Measurements from ENCODE around the gene FNIP2.

Gene FNIP2

GRCh38 chr4:158845311-158846041, 76.7 kb downstream of the FNIP2 start:
- no peak for DNase-seq

- DNase-seq, result no peak
Measured at GRCh38 chr4:158847535-158847934, 78.7 kb downstream of the FNIP2 start.

GRCh38 chr4:158849681-158850080, 80.9 kb downstream of the FNIP2 start:
- no peak for DNase-seq

GRCh38 chr4:158850371-158850770, 81.5 kb downstream of the FNIP2 start:
- no peak for DNase-seq

GRCh38 chr4:158850800-158851644, 82.2 kb downstream of the FNIP2 start:
- DNase-seq, result no peak

DNA sequence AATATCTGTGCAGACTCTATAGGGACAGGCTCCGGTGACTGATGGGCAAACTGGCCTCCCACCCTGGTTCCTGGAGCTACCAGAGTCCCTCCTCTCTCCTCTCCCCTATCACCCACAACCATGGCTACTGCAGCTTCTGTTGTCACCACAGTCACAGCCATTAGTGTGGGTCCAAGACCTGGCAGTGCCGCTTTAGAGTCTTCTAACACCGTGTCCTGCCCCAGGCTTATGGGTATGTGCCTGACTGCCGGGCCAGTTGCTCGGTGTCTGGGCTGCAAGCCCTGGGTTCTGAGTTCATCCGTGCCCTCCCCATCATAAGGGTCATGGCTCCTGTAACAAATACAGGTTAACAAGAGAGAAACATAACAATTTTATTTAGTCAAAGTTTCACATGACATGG, 85.4 kb downstream of the FNIP2 start:
- no peak for DNase-seq

GRCh38 chr4:158856852-158857251, 88.0 kb downstream of the FNIP2 start:
- DNase-seq, result peak; percentile 8

DNA sequence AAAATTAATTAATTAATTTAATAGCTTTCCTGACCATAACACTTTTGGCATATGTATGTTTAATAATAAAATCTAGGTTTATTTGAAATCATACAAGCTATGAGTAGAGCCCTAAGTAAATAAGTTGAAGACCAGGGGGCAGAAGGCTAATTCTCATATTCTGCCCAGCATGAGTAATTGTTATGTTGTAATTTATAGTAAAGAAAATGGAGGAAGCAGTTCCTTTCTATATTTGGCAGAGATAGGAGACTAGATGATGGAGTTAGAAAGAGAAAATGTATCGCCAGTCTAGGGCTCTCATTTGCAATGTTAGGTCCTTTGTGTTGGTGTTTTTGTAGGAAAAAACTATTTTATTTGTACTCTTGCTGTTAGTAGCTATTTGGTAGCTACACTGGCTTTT, 89.1 kb downstream of the FNIP2 start:
- DNase-seq, result no peak

DNA sequence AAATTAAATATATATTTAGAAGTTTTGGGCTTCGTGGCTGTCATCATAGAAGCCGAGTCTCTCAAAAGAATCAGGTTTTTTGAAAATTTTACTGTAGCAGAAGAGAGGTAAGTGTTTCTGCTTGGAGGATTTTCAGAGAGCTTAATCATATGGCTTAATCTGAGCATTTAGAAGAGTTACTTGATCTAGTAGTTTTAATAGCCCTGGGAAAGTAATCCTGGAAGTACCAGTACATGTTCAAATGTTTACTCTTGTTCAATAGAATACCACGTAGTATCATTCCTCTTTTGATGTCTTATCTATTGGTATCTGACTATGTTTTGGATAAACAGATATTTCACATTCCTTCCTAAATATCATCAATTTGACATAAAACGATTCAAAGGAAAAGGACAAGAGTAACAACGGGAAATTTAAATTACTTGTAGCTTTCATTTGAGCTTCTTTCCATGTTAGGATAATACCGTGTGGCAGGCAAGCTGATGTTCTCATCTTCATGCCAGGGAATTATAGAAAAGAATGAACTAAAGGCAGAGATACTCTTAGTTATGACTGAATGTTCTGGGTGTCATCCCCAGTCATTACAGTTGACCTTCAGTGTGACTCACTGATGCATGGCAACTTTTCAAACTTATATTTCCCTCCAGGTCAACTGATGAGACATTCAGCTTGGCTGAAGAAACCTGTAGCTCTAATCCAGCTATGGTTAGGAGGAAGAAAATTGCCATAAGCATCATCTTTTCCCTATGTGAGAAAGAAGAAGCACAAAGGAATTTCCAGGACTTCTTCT, 89.8 kb downstream of the FNIP2 start:
- DNase-seq, result no peak

- DNase-seq, result no peak
Measured at GRCh38 chr4:158859661-158860060, 90.8 kb downstream of the FNIP2 start.

- DNase-seq, result no peak
Measured at GRCh38 chr4:158860856-158861255, 92.0 kb downstream of the FNIP2 start.

DNA sequence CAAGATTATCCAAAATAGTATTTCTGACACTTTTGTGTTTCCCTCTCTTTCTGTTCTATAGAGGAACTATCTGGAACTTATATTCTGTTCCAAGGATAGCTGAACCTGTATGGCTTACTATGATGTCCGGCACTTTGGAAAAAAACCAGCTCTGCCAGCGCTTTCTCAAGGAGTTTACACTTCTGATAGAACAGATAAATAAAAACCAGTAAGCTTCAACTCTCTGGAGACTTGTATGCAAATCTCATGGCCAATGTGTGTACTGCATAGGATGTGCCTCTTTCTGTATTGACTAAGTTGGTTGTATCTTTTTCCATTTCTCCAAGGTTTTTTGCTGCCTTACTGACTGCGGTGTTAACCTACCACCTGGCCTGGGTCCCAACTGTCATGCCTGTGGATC, 92.5 kb downstream of the FNIP2 start:
- DNase-seq, result no peak

- DNase-seq, result no peak
Measured at GRCh38 chr4:158861766-158862165, 92.9 kb downstream of the FNIP2 start.

DNA sequence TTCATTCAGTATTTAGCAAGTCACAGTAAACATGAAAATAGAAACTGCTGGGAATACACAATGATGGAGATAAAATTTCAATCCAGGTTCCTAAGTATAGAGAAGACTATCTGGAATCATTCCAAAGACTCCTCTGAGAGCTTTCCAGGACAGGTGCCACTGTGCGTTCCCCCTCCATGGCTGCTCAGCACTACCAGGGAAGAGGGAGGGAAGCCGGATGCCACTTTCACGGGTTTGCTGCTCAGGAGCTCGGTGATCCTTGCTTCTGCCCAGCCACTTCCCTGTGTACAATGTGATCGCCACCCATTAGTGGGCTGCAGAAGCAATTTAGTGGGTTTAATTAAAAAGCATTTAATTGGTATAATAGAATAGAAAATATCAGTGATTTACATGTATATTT, 94.5 kb downstream of the FNIP2 start:
- no peak for DNase-seq

DNA sequence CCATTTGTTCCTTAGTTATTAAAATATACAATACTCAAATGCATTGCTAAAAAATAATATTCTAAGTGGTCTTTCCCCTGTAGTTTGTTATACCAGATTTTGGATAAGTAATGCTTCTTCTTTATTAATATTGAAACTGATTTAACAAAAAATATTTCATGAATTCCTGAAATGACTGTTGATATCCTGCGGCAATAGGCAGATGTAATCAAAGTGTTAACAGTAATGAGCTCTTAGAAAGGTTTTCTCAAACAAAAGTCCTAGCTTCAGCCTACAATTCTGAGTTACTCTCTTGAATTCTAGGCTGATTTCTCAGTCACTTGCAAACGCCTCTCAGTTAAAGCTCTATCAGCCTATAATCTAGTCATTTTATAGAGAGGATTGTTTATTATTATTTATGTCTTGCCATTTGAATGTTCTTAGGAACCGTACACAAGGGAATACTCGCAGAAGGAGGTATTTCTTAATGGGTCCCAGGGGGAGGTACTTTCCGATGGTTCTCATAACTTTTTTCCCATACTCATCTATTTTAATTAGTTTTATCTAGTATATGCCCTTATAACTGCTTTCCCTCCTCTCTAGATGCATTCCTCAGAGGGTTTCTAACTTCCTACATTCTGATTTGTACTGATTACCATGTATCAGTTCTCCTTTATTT, 96.8 kb downstream of the FNIP2 start:
- no peak for DNase-seq

- DNase-seq, result no peak
Measured at GRCh38 chr4:158869001-158869400, 100.2 kb downstream of the FNIP2 start.

GRCh38 chr4:158869761-158870160, 100.9 kb downstream of the FNIP2 start:
- DNase-seq, result no peak

DNA sequence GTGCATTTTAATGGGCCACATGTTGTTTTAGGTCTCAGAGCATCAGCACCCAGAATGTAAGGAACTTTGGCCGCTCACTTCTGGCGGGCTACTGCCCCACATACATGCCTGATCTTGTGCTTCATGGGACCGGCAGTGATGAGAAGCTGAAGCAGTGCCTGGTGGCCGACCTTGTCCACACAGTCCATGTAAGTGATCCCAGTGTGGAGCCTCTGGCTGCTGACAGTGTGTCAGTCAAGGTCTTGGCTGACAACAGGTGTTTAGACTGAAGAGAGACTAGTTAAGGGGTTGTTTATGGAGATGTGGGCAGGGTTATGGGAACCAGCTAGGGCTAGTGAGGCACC, 101.4 kb downstream of the FNIP2 start:
- no peak for DNase-seq

DNA sequence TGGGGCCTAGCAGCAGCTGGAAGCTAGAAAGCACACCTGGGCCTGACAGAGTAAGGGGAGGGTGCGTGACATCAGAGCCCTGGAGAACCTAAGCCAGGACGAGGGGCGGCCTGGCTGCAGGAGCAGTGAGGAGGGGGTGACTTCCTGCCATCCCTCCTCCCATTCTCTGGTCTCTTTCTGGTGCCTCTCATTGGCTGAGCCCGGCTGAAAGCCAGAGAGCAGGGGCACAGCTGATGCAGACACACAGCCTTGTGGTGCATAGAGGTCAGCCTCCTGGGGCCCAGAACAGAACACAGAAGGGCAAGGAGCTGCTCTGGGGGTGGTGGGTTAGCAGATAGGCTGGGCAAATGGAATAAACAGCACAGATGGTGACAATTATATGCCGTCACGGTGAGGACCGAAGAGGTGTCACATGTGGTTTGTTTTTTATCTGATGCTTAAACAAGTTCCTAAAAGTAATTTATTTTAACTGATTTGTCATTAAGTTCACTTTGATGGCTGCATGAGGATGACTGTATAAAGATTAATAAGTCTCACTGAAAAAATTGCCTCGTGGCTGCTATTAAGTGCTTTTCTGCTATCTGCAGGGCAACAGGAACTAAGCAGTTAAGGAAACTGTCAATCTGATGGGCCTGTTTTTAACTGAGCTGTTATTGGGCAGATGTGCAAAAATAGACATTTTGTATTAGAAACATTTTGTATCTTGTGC, 102.0 kb downstream of the FNIP2 start:
- peak; percentile 19 for DNase-seq

GRCh38 chr4:158871335-158871724, 102.5 kb downstream of the FNIP2 start:
- DNase-seq, result no peak

DNA sequence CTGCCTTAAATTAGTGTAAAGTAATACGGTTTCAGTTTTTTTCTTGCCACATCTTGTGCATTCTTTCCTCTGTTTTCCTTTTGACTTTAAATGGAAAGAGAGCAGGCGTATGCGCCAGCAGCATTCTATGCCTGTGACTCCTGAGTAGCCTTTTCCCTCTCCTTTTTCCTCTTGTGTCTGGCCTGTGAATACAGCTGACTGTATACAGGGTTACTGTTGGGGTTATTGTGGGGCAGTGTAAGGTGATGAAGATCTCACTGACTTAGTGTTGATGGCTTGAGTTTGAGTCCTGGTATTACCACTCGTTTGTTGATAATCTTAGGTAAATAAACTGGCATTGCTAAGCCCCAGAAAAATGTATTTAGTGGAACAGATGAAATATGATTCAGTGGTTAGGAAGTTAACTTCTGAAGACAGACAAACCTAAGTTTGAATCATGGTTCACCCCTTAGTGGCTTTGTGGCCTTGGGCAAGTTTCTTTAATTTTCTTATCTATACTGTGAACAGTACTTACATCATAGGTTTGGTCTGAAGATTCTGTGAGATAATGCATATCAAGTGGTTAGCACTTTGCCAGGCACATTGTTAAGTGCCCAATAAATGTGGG, 105.1 kb downstream of the FNIP2 start:
- no peak for DNase-seq

DNA sequence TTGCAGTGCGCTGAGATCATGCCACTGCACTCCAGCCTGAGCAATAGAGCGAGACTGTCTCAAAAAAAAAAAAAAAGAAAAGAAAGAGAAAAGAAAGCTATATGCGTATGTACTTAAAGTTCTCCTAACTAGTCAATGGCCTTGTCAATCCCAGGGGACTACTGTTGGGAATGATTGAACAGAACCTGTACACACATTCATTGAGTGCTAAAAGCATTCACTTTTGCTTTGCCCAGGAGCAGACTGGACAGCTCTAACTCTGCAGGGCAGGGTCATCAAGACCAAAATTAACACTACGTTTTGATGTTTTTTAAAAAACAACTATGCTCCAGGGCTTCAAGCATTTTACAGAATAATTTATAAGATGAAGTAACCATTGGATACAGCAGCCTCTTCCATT, 106.2 kb downstream of the FNIP2 start:
- DNase-seq, result no peak
